ENCODE data around the gene RAB26. TPM values are rescaled to one million over a fixed set of nuclear protein-coding genes. Genes with fewer than 3 reads are reported as not detected.
A peak's percentile ranks its signal among the peaks of the same experiment; 100 is the strongest.

RAB26 gene
- total and polyA plus RNA-seq, 2 of the 13 experiments (the other 11 are each of a cell fraction or from before 2014, with no cell fraction given): 0.86 to 3.6 TPM

DNA sequence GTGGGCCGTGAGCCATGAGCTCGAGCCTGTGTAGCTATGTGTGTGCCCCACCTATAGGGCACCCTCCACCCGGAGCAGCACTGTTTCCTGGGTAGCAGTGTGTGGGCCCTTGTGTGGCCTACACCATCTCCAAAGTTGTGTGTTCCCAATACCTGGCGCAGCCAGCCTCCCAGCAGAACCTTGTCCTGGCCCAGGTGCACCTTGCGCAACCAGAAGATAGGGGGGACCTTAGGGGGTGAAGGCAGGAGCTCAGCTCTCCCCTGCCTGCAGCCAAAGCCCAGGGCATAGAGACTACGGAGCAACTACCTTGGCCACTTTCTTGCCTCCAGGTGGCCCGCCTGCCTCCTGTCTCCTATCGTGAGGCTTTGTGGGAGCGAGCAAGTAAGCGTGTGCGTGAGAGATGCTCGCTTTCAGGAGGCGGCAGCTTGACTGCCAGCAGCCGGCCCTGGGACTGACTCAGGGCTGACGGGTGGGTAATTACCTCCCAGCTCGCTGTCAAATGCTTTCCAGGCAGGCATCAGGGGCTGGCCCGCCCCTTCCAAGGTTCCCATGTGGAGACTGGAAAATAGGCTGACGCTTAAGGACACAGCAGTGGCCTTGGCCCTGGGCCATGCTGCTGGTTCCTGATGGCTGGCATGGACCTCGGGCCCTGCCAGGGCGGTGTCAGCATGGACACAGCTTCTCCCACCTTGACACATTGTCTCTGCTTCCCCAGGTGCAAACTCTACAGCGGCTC is 26.1 kb downstream of the RAB26 start (continued):
- TF ChIP-seq LCORL (IDR thresholded peaks at IDR 0.05) (no peak), LCORL (CRISPR knock-in tag; IDR thresholded peaks at IDR 0.05) (no peak), CEBPB (IDR thresholded peaks at IDR 0.05; ENCODE audit: borderline replicate concordance, low read depth, low read length) (peak; percentile 58), IKZF4 (CRISPR knock-in tag; IDR thresholded peaks at IDR 0.05; ENCODE audit: borderline replicate concordance, low read depth, not compliant biosample characterization) (no peak), HNRNPK (IDR thresholded peaks at IDR 0.05; ENCODE audit: low read depth, low read length, poor library complexity, severe bottlenecking) (no peak), ARHGAP35 (CRISPR knock-in tag; IDR thresholded peaks at IDR 0.05; ENCODE audit: borderline replicate concordance) (no peak), ZNF260 (CRISPR knock-in tag; IDR thresholded peaks at IDR 0.05; ENCODE audit: borderline replicate concordance, low read depth) (no peak), ZNF766 (CRISPR knock-in tag; IDR thresholded peaks at IDR 0.05; ENCODE audit: borderline replicate concordance) (no peak), ZNF451 (CRISPR knock-in tag; IDR thresholded peaks at IDR 0.05) (no peak), ZNF678 (CRISPR knock-in tag; IDR thresholded peaks at IDR 0.05) (no peak), EHMT2 (IDR thresholded peaks at IDR 0.05; ENCODE audit: borderline replicate concordance, low read depth, low read length) (no peak), ZNF556 (CRISPR knock-in tag; IDR thresholded peaks at IDR 0.05; ENCODE audit: borderline replicate concordance) (no peak), ZFP36L1 (CRISPR knock-in tag; IDR thresholded peaks at IDR 0.05) (no peak)

DNA sequence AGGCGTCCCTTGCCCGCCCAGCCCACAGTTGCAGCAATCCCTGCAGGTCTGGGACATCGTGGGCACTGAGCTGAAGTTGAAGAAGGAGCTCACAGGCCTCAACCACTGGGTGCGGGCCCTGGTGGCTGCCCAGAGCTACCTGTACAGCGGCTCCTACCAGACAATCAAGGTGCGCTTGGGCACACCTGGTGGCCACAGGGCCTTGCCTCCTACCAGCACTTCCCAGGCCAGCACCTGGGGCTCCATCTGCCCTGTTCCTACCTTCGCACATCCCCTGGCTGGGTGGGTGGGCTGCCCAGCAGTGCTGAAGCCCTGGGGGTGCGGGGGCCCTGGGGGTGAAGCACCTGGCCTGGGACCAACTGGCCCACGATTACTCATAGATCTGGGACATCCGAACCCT is 27.0 kb downstream of the RAB26 start:
- intact Hi-C loops (cut with micrococcal nuclease; ENCODE audit: unreplicated experiment): no loop called here

More for the DNA sequence above, 27.0 kb downstream of the RAB26 start:
- in situ Hi-C loops (cut with HindIII; ENCODE audit: extremely low pct_ligation_motif_present, low pct_unique_long_range_greater_than_20kb): no loop called here
- CTCF ChIA-PET (ENCODE audit: low intra/inter-chr PET ratio, low total read pairs): no interaction called here
- Histone ChIP-seq H4K20me1 (ENCODE audit: insufficient read depth, low read length) (no peaks in the 10 kb centered on the region), H2AFZ (ENCODE audit: low read length) (no peak overlapping the region), H3K27ac (ENCODE audit: extremely low read length, insufficient read depth, low read length) (no peak overlapping the region), H3K4me1 (ENCODE audit: insufficient read depth, low read length) (no peaks in the 10 kb centered on the region), H3K79me2 (ENCODE audit: insufficient read depth, low read length) (no peaks in the 10 kb centered on the region), H3K4me3 (replicated peaks in 1 of 3; ENCODE audit: insufficient read depth in 1 of 3, low read depth in 2 of 3, low read length in 3 of 3) (no peak overlapping the region), H3K9me3 (ENCODE audit: low read length) (no peaks in the 10 kb centered on the region), H3K36me3 (replicated peaks in 1 of 2; ENCODE audit: control insufficient read depth in 1 of 2, insufficient read depth in 2 of 2, low read length in 2 of 2) (peaks cover 10 to 26% of the 10 kb centered on the region in 2 experiments; a peak in 2 of 5 replicates), H3K9ac (ENCODE audit: insufficient read depth, low read depth, low read length) (no peak overlapping the region), H3K4me2 (ENCODE audit: low read depth, low read length) (no peak overlapping the region), H3K27me3 (ENCODE audit: control insufficient read depth in 1 of 2, insufficient read depth in 2 of 2, low read length in 2 of 2) (no peaks in the 10 kb centered on the region)
- TF ChIP-seq AGO2 (optimal IDR thresholded peaks at IDR 0.05; ENCODE audit: low read depth, low read length) (peak; percentile 10), JDP2 (CRISPR knock-in tag; IDR thresholded peaks at IDR 0.05; ENCODE audit: borderline replicate concordance) (no peak)
- BruUV-seq (replicated peaks): no TSS peak
- POLR2A ChIA-PET: no interaction called here
- ATAC-seq (peak; percentile 3; the same call in 1 of the 3 replicates), FAIRE-seq (no peak), DNase-seq (ENCODE audit: low spot score) (no peak)
- 89% methylated on average over 3 of the region's 10 CpGs for WGBS (ENCODE audit: low lambda C conversion rate)
